Femur (tissue), 1 donor: ENCODE results near the gene PTPN18.
"Not testable (repeated sequence)": the region's sequence is repeated elsewhere in the genome, so short reads cannot be mapped to it uniquely, and the experiment has no call there.

Experiments
- DNase-seq: peaks from one replicate; pipeline ENCODE4 v3.0.0-alpha.2; 2017

PTPN18 gene, protein sequence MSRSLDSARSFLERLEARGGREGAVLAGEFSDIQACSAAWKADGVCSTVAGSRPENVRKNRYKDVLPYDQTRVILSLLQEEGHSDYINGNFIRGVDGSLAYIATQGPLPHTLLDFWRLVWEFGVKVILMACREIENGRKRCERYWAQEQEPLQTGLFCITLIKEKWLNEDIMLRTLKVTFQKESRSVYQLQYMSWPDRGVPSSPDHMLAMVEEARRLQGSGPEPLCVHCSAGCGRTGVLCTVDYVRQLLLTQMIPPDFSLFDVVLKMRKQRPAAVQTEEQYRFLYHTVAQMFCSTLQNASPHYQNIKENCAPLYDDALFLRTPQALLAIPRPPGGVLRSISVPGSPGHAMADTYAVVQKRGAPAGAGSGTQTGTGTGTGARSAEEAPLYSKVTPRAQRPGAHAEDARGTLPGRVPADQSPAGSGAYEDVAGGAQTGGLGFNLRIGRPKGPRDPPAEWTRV

GRCh38 chr2:130355578-130356431 is at the start of gene PTPN18:
PTPN18 (plus strand) TSS chr2:130356056; CDS start chr2:130356108, 52 bp downstream.
- peak; percentile 90 for DNase-seq

- DNase-seq, result no peak
These were observed 48.0 kb upstream of the PTPN18 start for GRCh38 chr2:130307850-130308249.

DNA sequence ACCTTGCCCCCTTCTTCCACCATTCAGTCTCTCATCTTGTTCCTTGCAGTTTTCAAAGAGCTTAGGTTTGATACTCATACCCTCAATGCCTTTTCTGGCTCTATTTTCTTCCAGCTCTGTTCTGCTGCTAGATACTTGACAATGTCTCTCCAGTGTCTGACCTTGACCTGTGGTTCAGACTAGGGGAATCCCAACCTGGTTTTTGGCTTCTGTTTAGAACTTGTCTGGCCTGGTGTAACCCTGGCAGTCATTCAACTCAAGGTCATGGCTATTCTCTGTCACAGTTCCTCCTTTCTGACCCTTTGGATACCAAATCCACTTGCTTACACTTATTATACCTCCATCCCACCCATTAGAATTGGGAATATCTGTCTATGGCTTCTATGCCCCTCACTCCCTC is 45.0 kb upstream of the PTPN18 start:
- DNase-seq, result no peak

- no peak for DNase-seq
These were observed 42.0 kb upstream of the PTPN18 start for GRCh38 chr2:130313812-130314334.

GRCh38 chr2:130314377-130314776 is 41.5 kb upstream of the PTPN18 start:
- DNase-seq, result no peak

DNA sequence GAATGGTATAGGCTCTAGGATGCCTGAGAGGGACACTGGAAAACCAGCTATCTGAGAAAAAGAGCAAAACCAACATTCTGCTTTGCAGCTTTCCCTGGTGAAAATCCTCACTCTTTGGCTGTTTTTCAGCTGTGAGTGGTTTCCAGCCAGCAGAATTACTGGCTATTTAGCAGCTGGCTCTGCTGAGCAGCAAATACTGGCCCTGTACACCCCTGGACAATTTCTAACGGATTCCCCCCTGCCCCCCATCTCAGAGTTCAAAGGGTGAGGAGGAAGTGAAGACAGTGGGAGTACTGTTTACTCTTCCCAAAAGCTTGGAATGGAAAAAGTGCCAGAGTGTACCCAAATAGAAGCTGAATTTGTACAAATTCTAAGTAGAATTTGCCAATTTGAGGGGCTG is 39.3 kb upstream of the PTPN18 start:
- DNase-seq, result peak; percentile 62

GRCh38 chr2:130318906-130319305 is 37.0 kb upstream of the PTPN18 start:
- no peak for DNase-seq

GRCh38 chr2:130319536-130319935 is 36.3 kb upstream of the PTPN18 start:
- no peak for DNase-seq

DNA sequence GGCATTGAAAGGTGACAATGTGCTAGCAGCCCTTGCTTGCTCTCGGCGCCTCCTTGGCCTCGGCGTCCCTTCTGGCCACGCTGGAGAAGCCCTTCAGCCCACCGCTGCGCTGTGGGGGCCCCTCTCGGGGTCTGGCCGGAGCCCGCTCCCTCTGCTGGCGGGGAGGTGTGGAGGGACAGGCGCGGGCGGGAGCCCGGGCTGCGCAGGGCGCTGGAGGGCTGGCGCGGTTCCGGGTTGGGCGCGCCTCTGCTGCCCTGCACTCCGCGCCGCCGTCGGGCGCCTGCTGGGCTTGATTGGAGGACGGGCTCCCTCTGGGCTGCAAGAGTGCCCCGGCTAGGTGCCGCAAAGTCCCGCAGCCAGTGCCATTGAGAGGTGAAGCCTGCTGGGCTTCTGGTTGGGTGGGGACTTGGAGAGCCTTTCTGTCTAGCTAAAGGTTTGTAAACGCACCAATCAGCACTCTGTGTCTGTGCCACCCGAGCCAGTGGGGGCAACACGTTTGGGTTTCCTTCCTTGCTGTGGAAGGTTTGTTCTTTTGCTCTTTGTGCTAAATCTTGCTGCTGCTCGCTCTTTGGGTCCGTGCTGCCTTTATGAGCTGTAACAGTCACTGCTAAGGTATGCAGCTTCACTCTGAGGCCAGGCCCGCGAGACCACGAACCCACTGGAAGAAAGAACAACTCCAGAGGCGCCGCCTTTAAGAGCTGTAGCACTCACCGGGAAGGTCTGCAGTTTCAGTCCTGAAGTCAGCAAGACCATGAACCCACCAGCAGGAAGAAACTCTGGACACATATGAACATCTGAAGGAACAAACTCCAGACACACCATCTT is 27.9 kb upstream of the PTPN18 start:
- DNase-seq, result no peak

- no peak for DNase-seq
These were observed 27.1 kb upstream of the PTPN18 start for GRCh38 chr2:130328710-130329109.

- DNase-seq, result peak; percentile 86
These were observed 23.4 kb upstream of the PTPN18 start for GRCh38 chr2:130332271-130333073.

DNA sequence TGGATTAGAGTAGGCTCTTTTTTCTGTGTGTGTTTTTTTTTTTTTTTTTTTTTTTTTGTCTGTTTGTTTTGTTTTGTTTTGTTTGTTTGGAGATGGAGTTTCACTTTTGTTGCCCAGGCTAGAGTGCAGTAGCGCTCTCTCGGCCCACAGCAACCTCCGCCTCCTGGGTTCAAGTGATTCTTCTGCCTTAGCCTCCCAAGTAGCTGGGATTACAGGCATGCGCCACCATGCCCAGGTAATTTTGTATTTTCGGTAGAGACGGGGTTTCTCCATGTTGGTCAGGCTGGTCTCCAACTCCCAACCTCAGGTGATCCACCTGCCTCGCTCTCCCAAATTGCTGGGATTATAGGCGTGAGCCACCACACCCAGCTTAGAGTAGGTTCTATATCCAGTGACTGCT is 22.6 kb upstream of the PTPN18 start:
- DNase-seq, result not testable (repeated sequence)

GRCh38 chr2:130334026-130334425 is 21.8 kb upstream of the PTPN18 start:
- no peak for DNase-seq

DNA sequence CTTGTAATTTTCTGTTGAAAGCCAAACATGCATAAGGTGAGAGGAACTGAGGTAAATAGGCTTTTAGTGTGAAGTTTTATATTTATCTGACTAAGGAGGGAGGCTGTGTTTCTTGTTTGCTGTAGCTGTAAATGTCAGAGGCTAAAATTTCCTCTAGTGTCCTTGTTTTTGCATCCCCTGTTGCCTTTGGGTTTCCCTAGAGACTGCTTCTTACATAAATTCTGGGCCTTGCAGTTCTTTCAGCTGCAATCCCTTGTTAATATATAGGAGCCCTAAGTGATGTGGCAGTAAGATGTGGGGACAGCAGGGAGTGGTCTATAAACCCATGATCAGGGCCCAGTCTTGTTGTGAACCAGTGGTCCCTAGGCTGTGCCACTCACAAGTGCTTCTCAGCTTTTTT is 20.6 kb upstream of the PTPN18 start:
- no peak for DNase-seq

DNA sequence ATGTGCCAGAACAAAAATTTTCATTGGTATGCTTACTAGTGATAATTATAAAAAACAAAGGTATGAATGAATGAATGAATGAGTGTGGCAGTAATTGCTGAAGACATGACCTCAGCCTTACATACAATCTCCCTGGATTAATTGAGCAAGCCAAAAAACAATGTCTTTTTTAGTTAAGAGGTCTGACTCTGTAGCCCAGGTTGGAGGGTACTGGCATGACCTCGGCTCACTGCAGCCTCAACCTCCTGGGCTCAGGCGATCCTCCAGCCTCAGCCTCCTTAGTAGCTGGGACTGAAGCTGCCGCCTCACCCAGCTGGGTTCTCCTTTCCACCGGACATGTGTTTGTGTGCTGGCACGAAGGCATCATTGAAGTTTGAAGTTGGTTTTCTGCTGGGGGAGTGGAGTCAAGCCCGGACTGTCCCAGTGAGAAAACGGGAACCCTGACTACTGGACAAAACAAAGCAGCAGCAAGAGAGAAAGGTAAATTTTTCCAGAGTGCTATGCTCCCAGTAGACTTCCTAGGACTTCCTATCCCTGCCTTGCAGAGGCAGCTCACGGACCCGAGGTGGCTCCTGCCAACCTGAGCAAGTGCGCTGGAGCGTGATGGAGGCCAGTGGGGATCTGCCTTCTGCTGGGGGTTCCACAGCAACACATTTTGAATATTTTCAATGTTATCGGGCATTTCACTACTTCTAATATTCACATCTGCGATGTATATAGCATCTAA is 19.5 kb upstream of the PTPN18 start:
- DNase-seq, result no peak

GRCh38 chr2:130336877-130337734 is 18.8 kb upstream of the PTPN18 start:
- peak; percentile 93 for DNase-seq

DNA sequence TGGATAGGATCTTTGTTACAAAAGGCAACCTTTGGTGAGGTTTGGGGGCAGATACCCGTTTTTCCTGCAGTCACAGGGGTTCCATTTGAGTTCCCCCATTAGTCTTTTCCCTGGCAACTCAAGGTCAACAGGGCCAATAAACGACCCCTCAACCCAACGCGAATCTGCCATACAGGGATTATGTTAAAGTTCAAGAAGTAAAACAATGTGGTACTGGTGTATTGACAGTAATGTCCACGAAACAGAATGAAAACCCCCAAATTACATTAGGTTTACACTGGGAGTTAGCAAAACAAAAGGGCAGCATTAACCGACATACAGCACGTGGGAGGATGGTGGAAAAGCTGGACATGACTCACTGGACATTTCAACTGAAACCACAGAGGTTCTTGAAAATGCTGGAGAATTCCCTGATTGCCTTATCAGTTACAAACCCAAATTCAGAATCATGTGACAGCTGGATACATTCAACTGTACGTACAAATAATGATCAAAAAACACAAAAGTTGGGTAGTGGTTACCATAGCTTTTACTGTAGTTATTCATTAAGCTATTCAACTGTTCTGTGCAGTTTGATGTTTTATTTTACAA is 18.0 kb upstream of the PTPN18 start:
- DNase-seq, result no peak

- peak; percentile 58 for DNase-seq
These were observed 17.0 kb upstream of the PTPN18 start for GRCh38 chr2:130338793-130339345.
